Measurements from ENCODE around the gene DDR2.
"Not testable (repeated sequence)": the region's sequence is repeated elsewhere in the genome, so short reads cannot be mapped to it uniquely, and the experiment has no call there.

DDR2 gene

DNA sequence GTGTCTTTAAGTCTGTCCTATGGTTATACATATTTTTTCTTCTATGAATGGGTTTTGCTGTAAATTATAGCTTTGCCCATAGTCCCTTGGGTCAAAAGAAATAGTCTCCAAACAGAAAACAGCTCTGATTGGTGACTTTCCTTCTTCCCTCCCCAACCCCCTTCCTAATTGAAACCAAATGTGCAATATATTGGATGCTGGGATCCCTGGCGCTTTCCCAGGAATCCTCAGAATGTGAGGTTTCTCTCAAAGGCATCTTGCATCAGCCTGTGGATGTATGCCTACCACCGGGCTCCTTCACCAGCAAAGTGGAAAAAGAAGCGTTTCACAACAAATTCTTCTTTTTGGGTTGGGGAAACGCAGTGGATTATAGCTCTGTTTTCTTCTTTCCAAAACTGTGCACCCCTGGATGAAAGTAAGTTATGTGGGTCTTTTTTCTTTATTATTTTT is at the start of gene DDR2:
TSS of gene DDR2 (plus strand) at position 248 of the 450 bp plus-strand sequence. CDS start 86,600 bp downstream, outside the sequence.
- Histone ChIP-seq H3K9ac (ENCODE audit: low read length) (peak within 1 kb of the TSS; percentile 99), H3K27me3 (replicated peaks; ENCODE audit: control insufficient read depth, insufficient read depth, low read length) (no peaks in the 10 kb centered on the region), H3K36me3 (ENCODE audit: control insufficient read depth, insufficient read depth, low read length, severe bottlenecking) (no peaks in the 10 kb centered on the region), H3K4me1 (ENCODE audit: control insufficient read depth, insufficient read depth, low read length) (peaks cover 67% of the 10 kb centered on the region), H3K4me3 (ENCODE audit: low read length) (peak within 1 kb of the TSS; percentile 87), H3K9me3 (ENCODE audit: control insufficient read depth, low read length) (no peaks in the 10 kb centered on the region)
- peak; percentile 99 for DNase-seq (ENCODE audit: low read depth)

DNA sequence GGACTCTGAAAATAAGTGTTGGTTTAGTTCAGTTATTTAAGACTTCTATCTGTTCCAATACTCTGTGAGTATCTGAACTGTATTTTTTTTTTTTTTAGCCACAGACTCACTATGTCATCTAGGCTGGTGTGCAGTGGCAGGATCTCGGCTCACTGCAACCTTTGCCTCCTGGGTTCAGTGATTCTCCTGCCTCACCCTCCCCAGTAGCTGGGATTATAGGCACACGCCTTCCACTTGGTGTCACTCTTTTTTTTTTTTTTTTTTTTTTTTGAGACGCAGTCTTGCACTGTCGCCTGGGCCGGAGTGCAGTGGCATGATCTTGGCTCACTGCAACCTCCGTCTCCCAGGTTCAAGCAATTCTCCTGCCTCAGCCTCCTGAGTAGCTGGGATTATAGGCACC is 49.4 kb upstream of the DDR2 start:
- H3K36me3 ChIP-seq (ENCODE audit: control insufficient read depth, insufficient read depth, low read length, severe bottlenecking) = peaks cover 98% of the 10 kb centered on the region
- DNase-seq (ENCODE audit: low read depth); H3K27me3 ChIP-seq (replicated peaks; ENCODE audit: control insufficient read depth, insufficient read depth, low read length); H3K4me3 ChIP-seq (ENCODE audit: low read length); H3K9ac ChIP-seq (ENCODE audit: low read length); H3K9me3 ChIP-seq (ENCODE audit: control insufficient read depth, low read length): not testable (repeated sequence)
- H3K4me1 ChIP-seq (ENCODE audit: control insufficient read depth, insufficient read depth, low read length) = peaks cover 12% of the 10 kb centered on the region

DNA sequence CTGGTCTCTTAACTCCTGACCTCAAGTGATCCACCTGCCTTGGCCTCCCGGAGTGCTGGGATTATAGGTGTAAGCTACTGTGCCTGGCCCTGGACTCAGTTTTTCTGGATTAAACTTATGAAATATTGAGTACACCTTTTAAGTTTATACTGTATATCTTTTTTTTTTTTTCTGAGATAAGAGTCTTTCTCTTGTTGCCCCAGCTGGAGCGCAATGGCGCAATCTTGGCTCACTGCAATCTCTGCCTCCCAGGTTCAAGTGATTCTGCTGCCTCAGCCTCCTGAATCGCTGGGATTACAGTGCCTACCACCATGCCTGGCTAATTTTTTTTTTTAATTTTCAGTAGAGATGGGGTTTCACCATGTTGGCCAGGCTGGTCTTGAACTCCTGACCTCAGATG is 47.2 kb upstream of the DDR2 start:
- H3K4me1 ChIP-seq (ENCODE audit: control insufficient read depth, insufficient read depth, low read length); DNase-seq (ENCODE audit: low read depth); H3K27me3 ChIP-seq (replicated peaks; ENCODE audit: control insufficient read depth, insufficient read depth, low read length); H3K9ac ChIP-seq (ENCODE audit: low read length); H3K4me3 ChIP-seq (ENCODE audit: low read length); H3K9me3 ChIP-seq (ENCODE audit: control insufficient read depth, low read length): not testable (repeated sequence)
- peaks cover 96% of the 10 kb centered on the region for H3K36me3 ChIP-seq (ENCODE audit: control insufficient read depth, insufficient read depth, low read length, severe bottlenecking)

DNA sequence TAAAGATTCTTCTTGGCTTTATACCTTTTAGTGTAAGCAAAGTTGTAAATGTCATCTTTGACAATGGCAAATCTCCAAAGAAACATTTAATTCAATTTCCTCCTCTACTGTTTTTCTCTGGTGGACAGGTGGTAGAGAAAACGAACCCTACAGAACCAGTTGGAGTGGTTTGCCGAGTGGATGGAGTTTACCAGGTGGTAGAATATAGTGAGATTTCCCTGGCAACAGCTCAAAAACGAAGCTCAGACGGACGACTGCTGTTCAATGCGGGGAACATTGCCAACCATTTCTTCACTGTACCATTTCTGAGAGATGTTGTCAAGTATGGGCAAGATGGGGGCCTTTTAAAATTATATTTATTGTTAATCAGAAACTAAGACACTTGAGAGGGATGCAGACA is 44.9 kb upstream of the DDR2 start:
- Histone ChIP-seq H3K9ac (ENCODE audit: low read length) (no peak overlapping the region), H3K4me3 (ENCODE audit: low read length) (no peak overlapping the region), H3K27me3 (replicated peaks; ENCODE audit: control insufficient read depth, insufficient read depth, low read length) (no peaks in the 10 kb centered on the region), H3K36me3 (ENCODE audit: control insufficient read depth, insufficient read depth, low read length, severe bottlenecking) (peaks cover 95% of the 10 kb centered on the region), H3K9me3 (ENCODE audit: control insufficient read depth, low read length) (no peaks in the 10 kb centered on the region), H3K4me1 (ENCODE audit: control insufficient read depth, insufficient read depth, low read length) (no peaks in the 10 kb centered on the region)
- DNase-seq (ENCODE audit: low read depth) = no peak

DNA sequence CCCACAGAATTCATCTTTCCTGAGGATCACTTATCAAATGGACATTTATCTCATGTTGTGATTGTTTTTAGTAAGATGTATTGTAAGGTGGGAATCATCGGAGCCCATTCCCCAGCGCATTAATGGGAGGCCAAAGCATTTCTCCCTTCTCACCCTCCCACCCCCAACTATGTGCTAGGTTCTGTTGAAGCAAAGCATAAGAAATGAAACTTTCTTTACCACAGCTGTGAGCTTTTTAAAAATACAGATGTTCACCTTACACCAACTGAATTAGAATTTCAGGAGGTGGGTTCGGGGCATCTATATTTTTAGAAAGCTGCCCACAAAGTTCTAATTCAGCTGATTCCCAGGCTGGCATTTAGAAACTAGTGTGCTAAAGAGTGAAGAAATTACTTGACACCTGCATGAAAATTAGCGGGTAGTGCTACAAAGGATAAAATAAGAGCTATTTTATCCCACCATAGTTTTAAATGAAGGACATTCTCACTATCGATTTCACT is 44.5 kb upstream of the DDR2 start:
- H3K36me3 ChIP-seq (ENCODE audit: control insufficient read depth, insufficient read depth, low read length, severe bottlenecking) = peaks cover 95% of the 10 kb centered on the region
- DNase-seq (ENCODE audit: low read depth) = no peak

DNA sequence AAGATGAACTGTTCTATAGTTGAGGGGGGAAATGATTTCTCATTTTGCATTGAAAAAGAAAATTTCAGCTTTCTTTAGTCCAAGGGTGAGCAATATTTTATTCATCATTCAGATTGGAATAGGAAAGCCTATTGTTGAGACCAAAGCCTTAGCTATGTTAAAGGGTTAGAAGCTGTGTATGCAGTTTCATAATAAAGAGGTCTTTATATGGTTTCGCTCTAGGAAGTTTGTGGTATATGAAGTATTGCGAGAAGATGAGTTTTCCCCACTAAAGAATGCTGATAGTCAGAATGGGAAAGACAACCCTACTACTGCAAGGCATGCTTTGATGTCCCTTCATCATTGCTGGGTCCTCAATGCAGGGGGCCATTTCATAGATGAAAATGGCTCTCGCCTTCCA is 42.2 kb upstream of the DDR2 start:
- no peak overlapping the region for H3K4me3 ChIP-seq (ENCODE audit: low read length)
- DNase-seq (ENCODE audit: low read depth) = no peak
- H3K36me3 ChIP-seq (ENCODE audit: control insufficient read depth, insufficient read depth, low read length, severe bottlenecking) = peaks cover 97% of the 10 kb centered on the region
- H3K27me3 ChIP-seq (replicated peaks; ENCODE audit: control insufficient read depth, insufficient read depth, low read length) = no peaks in the 10 kb centered on the region
- no peak overlapping the region for H3K9ac ChIP-seq (ENCODE audit: low read length)
- H3K9me3 ChIP-seq (ENCODE audit: control insufficient read depth, low read length) = no peaks in the 10 kb centered on the region
- no peaks in the 10 kb centered on the region for H3K4me1 ChIP-seq (ENCODE audit: control insufficient read depth, insufficient read depth, low read length)

More for the DNA sequence above, 44.5 kb upstream of the DDR2 start:
- no peak overlapping the region for H3K9ac ChIP-seq (ENCODE audit: low read length)
- H3K4me3 ChIP-seq (ENCODE audit: low read length) = no peak overlapping the region
- no peaks in the 10 kb centered on the region for H3K4me1 ChIP-seq (ENCODE audit: control insufficient read depth, insufficient read depth, low read length)
- no peaks in the 10 kb centered on the region for H3K27me3 ChIP-seq (replicated peaks; ENCODE audit: control insufficient read depth, insufficient read depth, low read length)
- H3K9me3 ChIP-seq (ENCODE audit: control insufficient read depth, low read length) = no peaks in the 10 kb centered on the region

DNA sequence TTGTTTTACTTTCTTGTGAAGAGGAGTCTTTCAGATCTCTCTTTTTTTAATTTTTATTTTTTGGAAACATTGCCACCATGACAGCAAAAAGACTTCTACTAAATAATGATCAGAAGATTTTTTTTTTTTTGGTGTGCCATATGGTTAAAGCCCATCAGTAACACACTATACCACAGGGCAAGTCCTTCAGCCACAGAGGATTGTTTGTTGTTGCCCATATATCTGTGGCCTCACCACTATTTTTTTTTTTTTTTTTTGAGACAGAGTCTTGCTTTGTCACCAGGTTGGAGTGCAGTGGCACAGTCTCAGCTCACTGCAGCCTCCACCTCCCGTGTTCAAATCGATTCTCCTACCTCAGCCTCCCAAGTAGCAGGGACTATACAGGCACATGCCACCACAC is 41.6 kb upstream of the DDR2 start:
- Histone ChIP-seq H3K4me3 (ENCODE audit: low read length) (no peak overlapping the region), H3K9me3 (ENCODE audit: control insufficient read depth, low read length) (no peaks in the 10 kb centered on the region), H3K36me3 (ENCODE audit: control insufficient read depth, insufficient read depth, low read length, severe bottlenecking) (peaks cover 97% of the 10 kb centered on the region), H3K9ac (ENCODE audit: low read length) (no peak overlapping the region), H3K27me3 (replicated peaks; ENCODE audit: control insufficient read depth, insufficient read depth, low read length) (no peaks in the 10 kb centered on the region), H3K4me1 (ENCODE audit: control insufficient read depth, insufficient read depth, low read length) (no peaks in the 10 kb centered on the region)
- no peak for DNase-seq (ENCODE audit: low read depth)

DNA sequence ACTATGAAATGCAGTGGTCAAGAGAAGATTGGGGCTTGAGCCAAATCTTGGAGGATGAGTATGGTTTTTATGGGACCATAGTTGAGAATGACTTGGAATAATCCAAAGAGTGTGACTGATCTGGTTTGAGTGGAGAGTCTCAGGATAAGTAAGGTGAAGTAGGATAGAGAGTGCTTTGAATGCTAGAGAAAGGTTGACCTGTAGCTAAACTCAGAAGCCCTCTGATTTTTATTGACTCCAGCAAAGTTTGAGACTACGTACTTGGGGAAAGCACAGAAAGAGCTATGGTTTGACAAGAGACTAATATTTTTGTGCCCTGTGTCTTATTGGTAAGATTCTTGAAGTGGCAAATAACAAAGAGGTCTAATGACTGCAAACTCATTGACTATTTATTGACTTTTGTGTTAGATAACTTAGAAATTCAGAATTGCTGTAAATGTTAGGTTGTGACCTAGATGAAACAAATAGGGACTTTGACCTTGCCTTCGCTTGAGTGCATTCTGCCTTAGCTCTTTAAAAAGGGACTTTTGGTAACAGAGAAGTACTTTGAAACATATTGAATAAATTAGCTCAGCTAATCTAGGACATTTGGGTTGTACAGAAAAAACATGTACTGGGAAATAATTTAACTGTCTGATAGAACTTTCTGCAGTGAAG is 35.6 kb upstream of the DDR2 start:
- DNase-seq (ENCODE audit: low read depth) = peak; percentile 17
- Histone ChIP-seq H3K4me1 (ENCODE audit: control insufficient read depth, insufficient read depth, low read length) (peaks cover 18% of the 10 kb centered on the region), H3K9me3 (ENCODE audit: control insufficient read depth, low read length) (no peaks in the 10 kb centered on the region), H3K9ac (ENCODE audit: low read length) (no peak overlapping the region), H3K4me3 (ENCODE audit: low read length) (no peak overlapping the region), H3K36me3 (ENCODE audit: control insufficient read depth, insufficient read depth, low read length, severe bottlenecking) (peaks cover 100% of the 10 kb centered on the region), H3K27me3 (replicated peaks; ENCODE audit: control insufficient read depth, insufficient read depth, low read length) (no peaks in the 10 kb centered on the region)

DNA sequence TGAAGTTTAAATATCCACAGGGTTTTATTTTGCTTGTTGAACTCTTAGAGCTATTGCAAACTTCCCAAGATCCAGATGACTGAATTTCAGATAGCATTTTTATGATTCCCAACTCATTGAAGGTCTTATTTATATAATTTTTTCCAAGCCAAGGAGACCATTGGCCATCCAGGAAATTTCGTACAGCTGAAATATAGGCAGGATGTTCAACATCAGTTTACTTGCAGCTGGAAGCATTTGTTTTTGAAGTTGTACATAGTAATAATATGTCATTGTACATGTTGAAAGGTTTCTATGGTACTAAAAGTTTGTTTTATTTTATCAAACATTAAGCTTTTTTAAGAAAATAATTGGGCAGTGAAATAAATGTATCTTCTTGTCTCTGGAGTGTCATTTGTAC is 32.8 kb upstream of the DDR2 start:
- Histone ChIP-seq H3K4me1 (ENCODE audit: control insufficient read depth, insufficient read depth, low read length) (peaks cover 24% of the 10 kb centered on the region), H3K36me3 (ENCODE audit: control insufficient read depth, insufficient read depth, low read length, severe bottlenecking) (peaks cover 92% of the 10 kb centered on the region), H3K27me3 (replicated peaks; ENCODE audit: control insufficient read depth, insufficient read depth, low read length) (no peaks in the 10 kb centered on the region), H3K9ac (ENCODE audit: low read length) (no peak overlapping the region), H3K9me3 (ENCODE audit: control insufficient read depth, low read length) (peaks cover 6% of the 10 kb centered on the region), H3K4me3 (ENCODE audit: low read length) (no peak overlapping the region)
- DNase-seq (ENCODE audit: low read depth) = no peak

DNA sequence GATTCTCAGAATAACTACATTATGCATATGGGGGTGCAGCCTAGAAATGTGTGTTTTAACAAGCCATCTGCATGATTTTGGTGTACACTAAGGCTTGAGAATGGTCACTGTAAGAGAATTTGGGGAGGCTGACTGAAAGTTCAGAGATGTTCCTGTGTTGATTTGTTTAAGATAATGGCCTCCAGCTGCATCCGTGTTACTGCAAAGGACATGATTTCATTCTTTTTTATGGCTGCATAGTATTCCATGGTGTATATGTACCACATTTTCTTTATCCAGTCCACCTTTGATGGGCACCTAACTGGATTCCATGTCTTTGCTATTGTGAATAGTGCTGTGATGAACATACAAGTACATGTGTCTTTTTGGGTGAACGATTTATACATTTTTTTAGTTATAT is 29.1 kb upstream of the DDR2 start:
- H3K27me3 ChIP-seq (replicated peaks; ENCODE audit: control insufficient read depth, insufficient read depth, low read length); H3K9me3 ChIP-seq (ENCODE audit: control insufficient read depth, low read length); DNase-seq (ENCODE audit: low read depth); H3K4me3 ChIP-seq (ENCODE audit: low read length); H3K9ac ChIP-seq (ENCODE audit: low read length): not testable (repeated sequence)
- Histone ChIP-seq H3K4me1 (ENCODE audit: control insufficient read depth, insufficient read depth, low read length) (peaks cover 34% of the 10 kb centered on the region), H3K36me3 (ENCODE audit: control insufficient read depth, insufficient read depth, low read length, severe bottlenecking) (peaks cover 62% of the 10 kb centered on the region)

DNA sequence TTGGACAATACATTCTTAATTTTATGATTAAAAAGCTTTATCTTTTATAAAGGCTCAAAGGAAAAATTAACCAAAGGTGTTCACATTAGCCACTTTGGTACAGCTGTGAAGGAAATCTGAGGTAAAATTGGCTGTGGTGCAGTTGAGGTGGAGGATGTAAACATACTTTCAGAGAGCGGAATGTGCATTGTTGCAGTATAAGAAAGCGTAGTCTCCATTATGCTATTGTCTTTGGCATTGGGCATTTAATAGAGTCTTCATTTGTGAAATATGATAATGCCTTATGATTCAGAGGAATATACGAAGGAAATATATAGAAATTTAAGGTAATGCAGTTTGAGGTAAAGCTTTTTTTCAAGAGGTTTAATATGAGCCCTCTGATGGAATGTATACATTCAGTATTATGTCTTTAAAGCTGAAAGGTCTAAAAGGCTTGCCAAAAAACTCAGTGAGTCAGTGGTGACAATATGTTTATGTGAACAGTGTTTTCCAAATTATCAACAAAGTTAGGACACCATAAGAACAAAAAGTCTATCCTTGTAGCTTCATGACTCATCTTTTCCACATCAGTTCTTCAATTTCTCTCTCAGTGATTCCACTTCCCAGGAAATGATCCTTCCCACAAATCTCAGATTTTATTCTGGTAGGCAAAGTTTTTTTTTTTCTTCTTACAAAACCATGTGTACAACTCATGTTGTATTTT is 26.9 kb upstream of the DDR2 start:
- H3K4me1 ChIP-seq (ENCODE audit: control insufficient read depth, insufficient read depth, low read length) = peaks cover 45% of the 10 kb centered on the region
- DNase-seq (ENCODE audit: low read depth) = peak; percentile 90
- no peaks in the 10 kb centered on the region for H3K27me3 ChIP-seq (replicated peaks; ENCODE audit: control insufficient read depth, insufficient read depth, low read length)
- peak overlapping the region; percentile 16 for H3K9ac ChIP-seq (ENCODE audit: low read length)
- H3K36me3 ChIP-seq (ENCODE audit: control insufficient read depth, insufficient read depth, low read length, severe bottlenecking) = peaks cover 45% of the 10 kb centered on the region
- H3K9me3 ChIP-seq (ENCODE audit: control insufficient read depth, low read length) = peaks cover 6% of the 10 kb centered on the region
- no peak overlapping the region for H3K4me3 ChIP-seq (ENCODE audit: low read length)

All from adipocyte (in vitro differentiated cells).